Right lobe of liver (tissue), 6 donors: Measurements from ENCODE around the gene MRPL12. TPM values are rescaled to one million over a fixed set of nuclear protein-coding genes. Genes with fewer than 3 reads are reported as not detected.

Experiments used
- ATAC-seq, 4 donors: fragments of 200-7000 bp; cut with Tn5 transposase; one replicate each; pipeline ENCODE4 v1.9.1; 2020; ENCODE audit warnings: mild to moderate bottlenecking in 4 of 4, moderate library complexity in 4 of 4
- DNase-seq, 3 donors: peaks; one replicate each; pipeline ENCODE4 v3.0.0-alpha.2; 2020
- H3K27ac ChIP-seq, 3 donors: fragments of 200-600 bp; one replicate each; pipeline ENCODE4 v1.8.0; 2022
- H3K27me3 ChIP-seq, 2 donors: fragments of 200-600 bp; one replicate each; pipeline ENCODE4 v1.8.0; 2022
- H3K36me3 ChIP-seq, 4 donors: fragments of 200-600 bp; sonication (generic) in 1 of 4; one replicate each; pipeline versions ENCODE4 v1.5.1 to v1.8.0; 2017 to 2022; ENCODE audit warnings: control low read depth in 1 of 4
- H3K4me1 ChIP-seq, 4 donors: fragments of 200-600 bp; sonication (generic) in 1 of 4; one replicate each; pipeline versions ENCODE4 v1.5.1 to v1.8.0; 2017 to 2022; ENCODE audit warnings: control low read depth in 1 of 4
- H3K4me3 ChIP-seq, 3 donors: fragments of 200-600 bp; one replicate each; pipeline ENCODE4 v1.8.0; 2022
- H3K9me3 ChIP-seq, 4 donors: fragments of 200-600 bp; sonication (generic) in 1 of 4; one replicate each; pipeline versions ENCODE4 v1.5.1 to v1.8.0; 2017 to 2022; ENCODE audit warnings: control low read depth in 1 of 4
- CTCF ChIP-seq, 4 donors: fragments of 200-600 bp in 3 of 4; fragments of 450-650 bp in 1 of 4; IDR thresholded peaks; one replicate each; pipeline versions ENCODE4 v1.5.1 to v1.8.0; 2016 to 2022; ENCODE audit warnings: antibody characterized with exemption in 4 of 4, mild to moderate bottlenecking in 2 of 4
- POLR2A ChIP-seq: fragments of 450-650 bp; IDR thresholded peaks from one replicate; pipeline ENCODE4 v1.6.1; 2017; ENCODE audit warnings: antibody characterized with exemption, mild to moderate bottlenecking
- whole genome bisulfite sequencing: methylation state at CpG from one replicate; pipeline ENCODE4 v1.1.6; 2018; ENCODE audit warnings: low coverage, low lambda C conversion rate; ENCODE audit not compliant: insufficient coverage; ENCODE audit errors: missing lambda C conversion rate; 5-methylcytosine and 5-hydroxymethylcytosine counted together
- intact Hi-C, 2 donors: fragments of 100-400 bp; cut with DNase I; formaldehyde crosslinking; loops; one replicate each; pipeline versions ENCODE4 v1.11.2 to v1.14.1; 2022
- total RNA-seq, 6 experiments: library from RNA; depleted of rRNA in 2 of 6; stranded (reverse); fragments of >200 nt in 2 of 6; fragmentation: NEBNext Ultra II Directional in 3 of 6; extraction: Animal tissue kit (Norgen Biotek cat#: 25700) in 3 of 6; gene quantifications; one replicate each; pipeline versions ENCODE4 v1.1.0 to v1.2.4, GENCODE V29; 2016 to 2023
- donor health status: DM: no; HTN: yes; CAD: no.
- donor health status: DM: no; HTN: no; CAD: no.
- donor health status: DM: no; HTN: no; CAD: no.
- donor health status: DM: no; HTN: yes; CAD: no.
- donor health status: DM: no; HTN: yes; CAD: no.

The MRPL12 gene
- total RNA-seq, 6 experiments from 2014 or later, result 43.8 to 119 (median 59.3) TPM

GRCh38 chr17:81690549-81690948 lies 12.6 kb upstream of the MRPL12 start:
- DNase-seq (no peak), ATAC-seq (no peak)
- intact Hi-C loops, result no loop called here
- H3K27me3 ChIP-seq, result no peaks in the 10 kb centered on the region
- WGBS, result no CpG with 5 or more reads among the region's 17 CpGs
- peaks cover 0 to 1% (median under 1%) of the 10 kb centered on the region in 4 donors for H3K4me1 ChIP-seq
- TF ChIP-seq CTCF (IDR thresholded peaks at IDR 0.05) (no peak), POLR2A (no peak)
- no peak overlapping the region for H3K27ac ChIP-seq
- no peak overlapping the region for H3K4me3 ChIP-seq
- peaks cover 0 to 74% (median 21%) of the 10 kb centered on the region in 4 donors for H3K36me3 ChIP-seq
- H3K9me3 ChIP-seq, result no peaks in the 10 kb centered on the region

- Histone ChIP-seq H3K27ac (no peak overlapping the region), H3K27me3 (no peaks in the 10 kb centered on the region), H3K9me3 (no peaks in the 10 kb centered on the region), H3K4me1 (no peaks in the 10 kb centered on the region), H3K4me3 (no peak overlapping the region), H3K36me3 (peaks cover 0 to 77% (median 20%) of the 10 kb centered on the region in 4 donors)
- no peak for ATAC-seq
- intact Hi-C loops, result no loop called here
- TF ChIP-seq CTCF (IDR thresholded peaks at IDR 0.05) (no peak), POLR2A (no peak)
- DNase-seq, result no peak
- 87% methylated on average over 5 of the region's 18 CpGs for WGBS
Observed at GRCh38 chr17:81691196-81691595, 12.0 kb upstream of the MRPL12 start.

- Histone ChIP-seq H3K9me3 (no peaks in the 10 kb centered on the region), H3K4me3 (no peak overlapping the region), H3K27ac (no peak overlapping the region), H3K36me3 (peaks cover 0 to 77% (median 19%) of the 10 kb centered on the region in 4 donors), H3K27me3 (no peaks in the 10 kb centered on the region), H3K4me1 (no peaks in the 10 kb centered on the region)
- DNase-seq, result no peak
- ATAC-seq, result no peak
- intact Hi-C loops, result no loop called here
- TF ChIP-seq POLR2A, result no peak
- TF ChIP-seq CTCF (IDR thresholded peaks at IDR 0.05), result no peak
- WGBS, result 97% methylated on average over 12 of the region's 20 CpGs
Observed at GRCh38 chr17:81691608-81692007, 11.6 kb upstream of the MRPL12 start.

- WGBS, result no CpG with 5 or more reads among the region's 35 CpGs
- no peak for ATAC-seq
- no peaks in the 10 kb centered on the region for H3K27me3 ChIP-seq
Observed at GRCh38 chr17:81693509-81694210, 9.5 kb upstream of the MRPL12 start.

More at GRCh38 chr17:81693509-81694210, 9.5 kb upstream of the MRPL12 start:
- Histone ChIP-seq H3K4me3 (no peak overlapping the region), H3K36me3 (peaks cover 0 to 80% (median 14%) of the 10 kb centered on the region in 4 donors), H3K4me1 (no peaks in the 10 kb centered on the region), H3K27ac (no peak overlapping the region), H3K9me3 (no peaks in the 10 kb centered on the region)
- no peak for TF ChIP-seq CTCF (IDR thresholded peaks at IDR 0.05)
- TF ChIP-seq POLR2A, result no peak
- no peak for DNase-seq
- intact Hi-C loops, result no loop called here
